SU-DHL-6 (cell line): Measurements from ENCODE around the gene GPX5.
"Not testable (repeated sequence)": the region's sequence is repeated elsewhere in the genome, so short reads cannot be mapped to it uniquely, and the experiment has no call there.

Experiments
- H2AFZ ChIP-seq: fragments of 200-600 bp; sonication (generic); 2 replicates; pipeline ENCODE4 v1.6.1; 2014; ENCODE audit warnings: low read depth, mild to moderate bottlenecking, moderate library complexity, mixed read lengths, antibody characterized with exemption, low read length; ENCODE audit not compliant: severe bottlenecking
- H3F3A ChIP-seq: fragments of 200-600 bp; shearing (Covaris generic); 2 replicates; pipeline ENCODE4 v1.6.0; 2016; ENCODE audit warnings: antibody characterized with exemption, mild to moderate bottlenecking; ENCODE audit not compliant: insufficient read depth
- H3K27ac ChIP-seq: fragments of 200-600 bp; sonication (generic); 2 replicates; pipeline ENCODE4 v1.5.1; 2016; ENCODE audit warnings: low read depth, mild to moderate bottlenecking, low read length, moderate library complexity, mixed read lengths
- H3K27me3 ChIP-seq: fragments of 200-600 bp; sonication (generic), shearing (Covaris generic); 2 replicates; pipeline ENCODE4 v1.6.0; 2014; ENCODE audit warnings: mild to moderate bottlenecking, low read length
- H3K36me3 ChIP-seq: fragments of 200-600 bp; sonication (generic); 2 replicates; pipeline ENCODE4 v1.6.1; 2014; ENCODE audit warnings: mild to moderate bottlenecking, low read length, mixed read lengths
- H3K4me2 ChIP-seq: fragments of 300-600, 200-600 bp; shearing (Covaris generic), sonication (generic); 2 replicates; pipeline ENCODE4 v1.6.0; 2014; ENCODE audit warnings: low read length, low read depth, mild to moderate bottlenecking; ENCODE audit not compliant: poor library complexity, severe bottlenecking
- H3K4me3 ChIP-seq: fragments of 200-600 bp; sonication (generic); 2 replicates; pipeline ENCODE4 v1.5.1; 2014; ENCODE audit warnings: antibody characterized with exemption, low read length, mild to moderate bottlenecking, mixed read lengths; ENCODE audit not compliant: insufficient read depth, poor library complexity, severe bottlenecking
- H3K79me2 ChIP-seq: fragments of 200-600 bp; sonication (generic); 2 replicates; pipeline ENCODE4 v1.6.1; 2014; ENCODE audit warnings: mild to moderate bottlenecking, low read length, moderate library complexity; ENCODE audit not compliant: insufficient read depth
- H3K9ac ChIP-seq: fragments of 200-600 bp; sonication (generic); 2 replicates; pipeline ENCODE4 v1.7.0; 2014; ENCODE audit warnings: mild to moderate bottlenecking, low read length
- H3K9me2 ChIP-seq: fragments of 200-600 bp; sonication (generic); replicated peaks from 2 replicates; pipeline ENCODE4 v1.6.1; 2014; ENCODE audit warnings: low read length; ENCODE audit not compliant: insufficient read depth
- H3K9me3 ChIP-seq: fragments of 200-600 bp; sonication (generic); 2 replicates; pipeline ENCODE4 v1.6.1; 2014; ENCODE audit warnings: low read length, mixed read lengths; ENCODE audit not compliant: insufficient read depth
- H4K20me1 ChIP-seq: fragments of 200-600 bp; sonication (generic); 2 replicates; pipeline ENCODE4 v1.6.1; 2014; ENCODE audit warnings: low read depth, mild to moderate bottlenecking, antibody characterized with exemption, low read length, moderate library complexity, mixed read lengths
- CTCF ChIP-seq: fragments of 200-600 bp; sonication (generic); IDR thresholded peaks from one replicate; pipeline ENCODE4 v1.5.1; 2017; ENCODE audit warnings: antibody characterized with exemption, mild to moderate bottlenecking, low read length, moderate library complexity; ENCODE audit not compliant: insufficient read depth, poor library complexity, severe bottlenecking
- EZH2phosphoT487 ChIP-seq: fragments of 200-600 bp; sonication (generic), shearing (Covaris generic); conservative IDR thresholded peaks from 2 replicates; pipeline ENCODE4 v1.6.1; 2018; ENCODE audit warnings: mild to moderate bottlenecking, antibody characterized with exemption, low read length, moderate library complexity, mixed read lengths

Gene GPX5

DNA sequence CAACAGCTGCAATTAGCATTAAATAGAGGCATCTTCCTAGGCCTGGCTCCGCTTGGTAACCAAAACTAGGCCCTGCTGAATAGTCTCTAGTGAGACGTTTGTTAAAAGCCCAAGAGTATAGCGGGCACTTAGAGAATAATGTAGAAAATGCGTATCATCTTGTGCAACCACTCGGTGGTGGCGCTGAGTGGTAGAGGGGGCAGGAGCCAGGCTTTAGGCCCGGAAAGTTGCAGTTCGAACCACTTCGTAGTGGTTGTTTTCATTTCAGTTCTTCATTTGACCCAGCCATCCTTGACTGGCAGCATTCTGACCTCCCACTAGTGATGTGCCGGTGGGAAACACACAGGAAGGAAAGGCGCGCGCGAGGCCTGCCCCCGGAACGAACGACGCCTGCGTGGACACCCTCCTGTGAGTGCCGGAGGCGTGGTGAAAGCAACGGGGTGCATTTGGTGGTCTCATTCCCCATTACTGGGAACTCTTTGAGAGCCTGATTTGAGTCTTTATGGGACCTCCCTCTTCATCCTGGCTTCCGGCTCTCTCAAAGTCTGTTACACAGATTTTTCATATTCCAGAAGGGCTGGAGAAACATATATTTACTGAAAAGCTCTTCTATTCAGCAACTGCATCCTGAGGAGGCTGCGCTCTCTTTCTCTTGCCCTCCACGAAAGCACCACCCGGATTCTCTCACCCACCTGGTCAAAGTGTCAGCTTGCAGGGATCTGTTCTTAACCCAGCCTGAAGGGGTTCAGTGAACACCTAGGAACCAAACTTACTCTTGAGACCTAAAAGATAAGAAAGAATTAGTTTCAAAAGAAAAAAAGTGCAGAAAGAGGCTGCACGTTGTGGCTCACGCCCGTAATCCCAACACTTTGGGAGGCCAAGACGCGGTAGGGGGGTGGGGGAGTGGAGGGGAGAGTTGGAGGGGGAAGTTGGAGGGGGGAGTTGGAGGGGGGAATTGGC, 18.2 kb downstream of the GPX5 start:
- Histone ChIP-seq H3K79me2 (no peaks in the 10 kb centered on the region), H4K20me1 (no peaks in the 10 kb centered on the region; the same call in 1 of the 2 replicates), H3K27ac (no peak overlapping the region), H3K9ac (no peak overlapping the region), H3K27me3 (no peaks in the 10 kb centered on the region), H3K36me3 (no peaks in the 10 kb centered on the region), H2AFZ (no peak overlapping the region), H3K4me2 (no peak overlapping the region), H3K9me3 (no peaks in the 10 kb centered on the region), H3K9me2 (peaks cover 4% of the 10 kb centered on the region; the same call in 1 of the 2 replicates), H3F3A (no peaks in the 10 kb centered on the region), H3K4me3 (no peak overlapping the region)
- TF ChIP-seq EZH2phosphoT487, result no peak
- no peak for TF ChIP-seq CTCF

- no peaks in the 10 kb centered on the region; the same call in 1 of the 2 replicates for H4K20me1 ChIP-seq
- no peaks in the 10 kb centered on the region for H3K36me3 ChIP-seq
These were observed 20.3 kb downstream of the GPX5 start for GRCh38 chr6:28545955-28546354.

DNA sequence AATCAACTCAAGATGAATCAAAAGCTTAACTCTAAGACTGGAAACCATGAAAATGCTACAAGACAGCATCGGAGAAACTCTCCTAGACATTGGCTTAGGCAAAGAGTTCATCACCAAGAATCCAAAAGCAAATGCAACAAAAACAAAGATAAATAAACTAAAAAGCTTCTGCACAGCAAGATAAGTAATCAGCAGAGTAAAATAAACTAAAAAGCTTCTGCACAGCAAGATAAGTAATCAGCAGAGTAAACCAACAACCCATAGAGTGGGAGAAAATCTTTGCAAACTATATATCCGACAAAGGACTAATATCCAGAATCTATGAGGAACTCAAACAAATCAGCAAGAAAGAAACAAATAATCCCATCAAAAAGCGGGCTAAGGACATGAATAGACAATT, 21.3 kb downstream of the GPX5 start:
- H3K4me3 ChIP-seq, H3F3A ChIP-seq, H2AFZ ChIP-seq, H3K9me3 ChIP-seq, H3K9me2 ChIP-seq, H3K79me2 ChIP-seq, H4K20me1 ChIP-seq, H3K9ac ChIP-seq, H3K27me3 ChIP-seq, H3K27ac ChIP-seq, H3K4me2 ChIP-seq, H3K36me3 ChIP-seq: not testable (repeated sequence)

More at GRCh38 chr6:28545955-28546354, 20.3 kb downstream of the GPX5 start:
- H3K4me2 ChIP-seq, result no peak overlapping the region
- H3F3A ChIP-seq, result no peaks in the 10 kb centered on the region
- H3K9ac ChIP-seq, result no peak overlapping the region
- H3K9me2 ChIP-seq, result peaks cover 5% of the 10 kb centered on the region; the same call in 1 of the 2 replicates
- no peak overlapping the region for H2AFZ ChIP-seq
- no peak overlapping the region for H3K27ac ChIP-seq
- TF ChIP-seq CTCF (no peak), EZH2phosphoT487 (no peak)
- no peak overlapping the region for H3K4me3 ChIP-seq
- H3K79me2 ChIP-seq, result no peaks in the 10 kb centered on the region
- no peaks in the 10 kb centered on the region for H3K9me3 ChIP-seq
- no peaks in the 10 kb centered on the region for H3K27me3 ChIP-seq
